Cerebellar cortex (tissue), 1 donor: ENCODE data around the gene PSTPIP1.
"Not testable (repeated sequence)": the region's sequence is repeated elsewhere in the genome, so short reads cannot be mapped to it uniquely, and the experiment has no call there.

ENCODE experiments used
- DNase-seq: peaks from one replicate; pipeline ENCODE4 v3.0.0-alpha.2; 2015; ENCODE audit warnings: low spot score

The PSTPIP1 gene

GRCh38 chr15:76994971-76995945 is at the start of gene PSTPIP1:
Gene PSTPIP1, plus strand, starts transcription at chr15:76995126. Its CDS starts 448 bp downstream, at chr15:76995574.
- peak; percentile 56 for DNase-seq

- no peak for DNase-seq
These were observed 49.3 kb upstream of the PSTPIP1 start for GRCh38 chr15:76945494-76946093.

- DNase-seq: no peak
These were observed 47.5 kb upstream of the PSTPIP1 start for GRCh38 chr15:76947454-76947853.

- DNase-seq: no peak
These were observed 43.7 kb upstream of the PSTPIP1 start for GRCh38 chr15:76951220-76951619.

- no peak for DNase-seq
These were observed 41.0 kb upstream of the PSTPIP1 start for GRCh38 chr15:76953913-76954312.

- DNase-seq: no peak
These were observed 40.2 kb upstream of the PSTPIP1 start for GRCh38 chr15:76954744-76955143.

GRCh38 chr15:76961268-76962011 is 33.5 kb upstream of the PSTPIP1 start:
- no peak for DNase-seq

GRCh38 chr15:76962337-76963013 is 32.5 kb upstream of the PSTPIP1 start:
- DNase-seq: no peak

- DNase-seq: no peak
These were observed 31.3 kb upstream of the PSTPIP1 start for GRCh38 chr15:76963596-76963995.

- no peak for DNase-seq
These were observed 30.8 kb upstream of the PSTPIP1 start for GRCh38 chr15:76964157-76964556.

GRCh38 chr15:76966051-76966450 is 28.9 kb upstream of the PSTPIP1 start:
- DNase-seq: not testable (repeated sequence)

- no peak for DNase-seq
These were observed 27.9 kb upstream of the PSTPIP1 start for GRCh38 chr15:76967067-76967466.

- no peak for DNase-seq
These were observed 26.6 kb upstream of the PSTPIP1 start for GRCh38 chr15:76968306-76968705.

GRCh38 chr15:76972389-76973361 is 22.3 kb upstream of the PSTPIP1 start:
- no peak for DNase-seq

GRCh38 chr15:76973362-76973743 is 21.6 kb upstream of the PSTPIP1 start:
- DNase-seq: peak; percentile 30

- no peak for DNase-seq
These were observed 21.0 kb upstream of the PSTPIP1 start for GRCh38 chr15:76973906-76974305.

- no peak for DNase-seq
These were observed 20.4 kb upstream of the PSTPIP1 start for GRCh38 chr15:76974456-76975036.

- DNase-seq: no peak
These were observed 18.8 kb upstream of the PSTPIP1 start for GRCh38 chr15:76976141-76976540.

- no peak for DNase-seq
These were observed 18.2 kb upstream of the PSTPIP1 start for GRCh38 chr15:76976572-76977270.
